Left lung (tissue), 10 donors: Measurements from ENCODE around the gene LRRC3B. TPM values are rescaled to one million over a fixed set of nuclear protein-coding genes. Genes with fewer than 3 reads are reported as not detected.

ENCODE experiments used
- ATAC-seq: fragments of 200-7000 bp; cut with Tn5 transposase; one replicate; pipeline ENCODE4 v1.9.1; 2020; ENCODE audit warnings: moderate library complexity
- DNase-seq, 4 donors: peaks; one replicate each; pipeline ENCODE4 v3.0.0-alpha.2; 2013 to 2020
- H3K27ac ChIP-seq, 2 donors: fragments of 200-600 bp; sonication (generic) in 1 of 2; one replicate each; pipeline versions ENCODE4 v1.5.0 to v1.8.0; 2020 to 2021
- H3K27me3 ChIP-seq, 2 donors: fragments of 200-600 bp; sonication (generic) in 1 of 2; one replicate each; pipeline versions ENCODE4 v1.5.0 to v1.8.0; 2020 to 2021
- H3K36me3 ChIP-seq, 2 donors: fragments of 200-600 bp; sonication (generic) in 1 of 2; one replicate each; pipeline versions ENCODE4 v1.5.0 to v1.8.0; 2020 to 2021
- H3K4me1 ChIP-seq, 2 donors: fragments of 200-600 bp; one replicate each; pipeline ENCODE4 v1.8.0; 2021
- H3K4me3 ChIP-seq, 2 donors: fragments of 200-600 bp; sonication (generic) in 1 of 2; one replicate each; pipeline versions ENCODE4 v1.5.0 to v1.8.0; 2020 to 2021; ENCODE audit warnings: mild to moderate bottlenecking in 1 of 2
- H3K9me3 ChIP-seq, 2 donors: fragments of 200-600 bp; sonication (generic) in 1 of 2; one replicate each; pipeline versions ENCODE4 v1.5.0 to v1.8.0; 2020 to 2021
- CTCF ChIP-seq, 2 donors: fragments of 200-600 bp; sonication (generic) in 1 of 2; IDR thresholded peaks; one replicate each; pipeline versions ENCODE4 v1.5.0 to v1.8.0; 2021; ENCODE audit warnings: antibody characterized with exemption in 2 of 2
- intact Hi-C, 2 donors: fragments of 100-400 bp; cut with DNase I; formaldehyde crosslinking; loops; one replicate each; pipeline versions ENCODE4 v1.11.2 to v1.14.2; 2022
- polyA plus RNA-seq, 6 donors: library from polyadenylated mRNA; unstranded; fragments of 120-200 nt; gene quantifications; one replicate each; pipeline ENCODE4 v1.2.1, GENCODE V29; 2013; ENCODE audit not compliant: insufficient read length in 6 of 6
- total RNA-seq, 2 donors: library from RNA; stranded (reverse); fragmentation: NEBNext Ultra II Directional; extraction: Animal tissue kit (Norgen Biotek cat#: 25700); gene quantifications; one replicate each; pipeline ENCODE4 v1.2.1, GENCODE V29; 2021
- donor health status: DM: no; HTN: yes; CAD: no.
- donor health status: DM: no; HTN: no; CAD: no.

The LRRC3B gene
- total and polyA plus RNA-seq, 8 donors: 3.0 to 4.9 (median 4.3) TPM; not detected in 2

GRCh38 chr3:26721047-26721446 is 98.5 kb downstream of the LRRC3B start:
- DNase-seq (no peak), ATAC-seq (no peak)
- Histone ChIP-seq H3K36me3 (no peaks in the 10 kb centered on the region), H3K4me3 (no peak overlapping the region), H3K27ac (no peak overlapping the region), H3K9me3 (no peaks in the 10 kb centered on the region), H3K27me3 (no peaks in the 10 kb centered on the region), H3K4me1 (no peaks in the 10 kb centered on the region)
- intact Hi-C loops: no loop called here
- no peak for TF ChIP-seq CTCF (IDR thresholded peaks at IDR 0.05)

- Histone ChIP-seq H3K27me3 (no peaks in the 10 kb centered on the region), H3K9me3 (no peaks in the 10 kb centered on the region), H3K4me3 (no peak overlapping the region), H3K4me1 (no peaks in the 10 kb centered on the region), H3K27ac (no peak overlapping the region), H3K36me3 (no peaks in the 10 kb centered on the region)
- ATAC-seq (no peak), DNase-seq (no peak)
- TF ChIP-seq CTCF (IDR thresholded peaks at IDR 0.05): no peak
- intact Hi-C loops: no loop called here
Measured at GRCh38 chr3:26731843-26732242, 109.3 kb downstream of the LRRC3B start.

GRCh38 chr3:26750263-26750662 is 127.7 kb downstream of the LRRC3B start:
- Histone ChIP-seq H3K9me3 (peaks cover 0 to 7% of the 10 kb centered on the region in 2 donors), H3K27me3 (no peaks in the 10 kb centered on the region), H3K36me3 (no peaks in the 10 kb centered on the region), H3K4me3 (no peak overlapping the region), H3K27ac (no peak overlapping the region), H3K4me1 (no peaks in the 10 kb centered on the region)
- no peak for ATAC-seq
- intact Hi-C loops: no loop called here
- no peak for TF ChIP-seq CTCF (IDR thresholded peaks at IDR 0.05)
- no peak for DNase-seq

GRCh38 chr3:26752466-26752865 is 129.9 kb downstream of the LRRC3B start:
- TF ChIP-seq CTCF (IDR thresholded peaks at IDR 0.05): no peak
- ATAC-seq (no peak), DNase-seq (no peak)
- Histone ChIP-seq H3K27ac (no peak overlapping the region), H3K4me3 (no peak overlapping the region), H3K36me3 (no peaks in the 10 kb centered on the region), H3K9me3 (peaks cover 0 to 3% of the 10 kb centered on the region in 2 donors), H3K4me1 (no peaks in the 10 kb centered on the region), H3K27me3 (no peaks in the 10 kb centered on the region)
- intact Hi-C loops: no loop called here

- Histone ChIP-seq H3K4me1 (no peaks in the 10 kb centered on the region), H3K27ac (no peak overlapping the region), H3K36me3 (no peaks in the 10 kb centered on the region), H3K9me3 (peaks cover 0 to 3% of the 10 kb centered on the region in 2 donors), H3K27me3 (no peaks in the 10 kb centered on the region), H3K4me3 (no peak overlapping the region)
- DNase-seq: no peak
- ATAC-seq: no peak
- intact Hi-C loops: no loop called here
- no peak for TF ChIP-seq CTCF (IDR thresholded peaks at IDR 0.05)
Measured at GRCh38 chr3:26753095-26753494, 130.5 kb downstream of the LRRC3B start.
